ENCODE measurements around the gene SLC47A1. TPM values are rescaled to one million over a fixed set of nuclear protein-coding genes. Genes with fewer than 3 reads are reported as not detected.

SLC47A1 gene, protein sequence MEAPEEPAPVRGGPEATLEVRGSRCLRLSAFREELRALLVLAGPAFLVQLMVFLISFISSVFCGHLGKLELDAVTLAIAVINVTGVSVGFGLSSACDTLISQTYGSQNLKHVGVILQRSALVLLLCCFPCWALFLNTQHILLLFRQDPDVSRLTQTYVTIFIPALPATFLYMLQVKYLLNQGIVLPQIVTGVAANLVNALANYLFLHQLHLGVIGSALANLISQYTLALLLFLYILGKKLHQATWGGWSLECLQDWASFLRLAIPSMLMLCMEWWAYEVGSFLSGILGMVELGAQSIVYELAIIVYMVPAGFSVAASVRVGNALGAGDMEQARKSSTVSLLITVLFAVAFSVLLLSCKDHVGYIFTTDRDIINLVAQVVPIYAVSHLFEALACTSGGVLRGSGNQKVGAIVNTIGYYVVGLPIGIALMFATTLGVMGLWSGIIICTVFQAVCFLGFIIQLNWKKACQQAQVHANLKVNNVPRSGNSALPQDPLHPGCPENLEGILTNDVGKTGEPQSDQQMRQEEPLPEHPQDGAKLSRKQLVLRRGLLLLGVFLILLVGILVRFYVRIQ
- under 1 TPM in 5 of 6 donors, not detected in 1; 0.12 to 0.97 (median 0.73) TPM for total RNA-seq
- polyA plus RNA-seq = under 1 TPM; 0.14 to 0.49 TPM

DNA sequence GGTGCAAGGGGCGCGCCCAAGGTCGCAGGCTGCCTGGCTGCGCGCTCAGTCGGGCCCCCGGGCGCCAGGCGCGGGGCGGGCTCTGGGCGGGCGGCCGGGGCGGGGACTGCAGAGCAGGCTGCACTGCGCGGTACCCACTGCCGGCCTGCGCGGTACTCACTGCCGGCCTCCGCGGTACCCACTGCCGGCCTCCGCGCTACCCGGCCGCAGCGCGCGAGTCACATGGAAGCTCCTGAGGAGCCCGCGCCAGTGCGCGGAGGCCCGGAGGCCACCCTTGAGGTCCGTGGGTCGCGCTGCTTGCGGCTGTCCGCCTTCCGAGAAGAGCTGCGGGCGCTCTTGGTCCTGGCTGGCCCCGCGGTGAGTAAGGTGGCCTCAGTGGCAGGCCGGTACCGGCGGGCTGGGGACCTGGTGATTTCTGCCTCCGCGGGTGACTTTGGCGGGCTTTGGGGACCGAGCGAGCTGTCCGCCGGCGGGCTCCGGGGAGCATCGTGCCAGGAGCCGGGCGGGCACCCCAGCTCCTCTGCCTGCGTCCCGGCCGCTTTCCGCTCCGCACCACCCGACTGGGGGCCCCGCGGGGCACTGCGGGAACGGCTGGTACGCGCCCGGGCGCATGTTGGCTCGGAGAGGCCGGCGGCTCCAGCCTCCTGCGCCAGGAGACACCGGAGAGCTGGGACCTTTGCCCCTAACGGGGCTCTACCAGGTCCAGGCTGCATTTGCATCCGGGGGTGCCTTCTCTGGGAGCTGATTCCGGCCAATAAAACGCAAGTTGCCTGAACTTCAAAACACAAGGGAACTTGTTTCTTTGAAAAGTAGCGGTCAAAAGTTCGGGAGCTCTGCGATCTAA, at the start of gene SLC47A1:
TSS of gene SLC47A1 (plus strand) at position 137 of the 844 bp plus-strand sequence. CDS start at position 223, 86 bp downstream.
- peak within 1 kb of the TSS in 3 of 4 donors; percentile 21 to 48 (median 32) for H3K4me3 ChIP-seq
- peaks cover 0 to 8% (median 0%) of the 10 kb centered on the region in 4 donors for H3K27me3 ChIP-seq
- intact Hi-C loops (cut with DNase I) = loop anchor here in 1 of 3 donors (10.0 kb wide), 1 partner anchor 101 kb away; no protein-coding TSS in a partner anchor
- peaks cover 0 to 8% (median 0%) of the 10 kb centered on the region in 3 donors for H3K4me1 ChIP-seq
- TF ChIP-seq, protein P1, sequence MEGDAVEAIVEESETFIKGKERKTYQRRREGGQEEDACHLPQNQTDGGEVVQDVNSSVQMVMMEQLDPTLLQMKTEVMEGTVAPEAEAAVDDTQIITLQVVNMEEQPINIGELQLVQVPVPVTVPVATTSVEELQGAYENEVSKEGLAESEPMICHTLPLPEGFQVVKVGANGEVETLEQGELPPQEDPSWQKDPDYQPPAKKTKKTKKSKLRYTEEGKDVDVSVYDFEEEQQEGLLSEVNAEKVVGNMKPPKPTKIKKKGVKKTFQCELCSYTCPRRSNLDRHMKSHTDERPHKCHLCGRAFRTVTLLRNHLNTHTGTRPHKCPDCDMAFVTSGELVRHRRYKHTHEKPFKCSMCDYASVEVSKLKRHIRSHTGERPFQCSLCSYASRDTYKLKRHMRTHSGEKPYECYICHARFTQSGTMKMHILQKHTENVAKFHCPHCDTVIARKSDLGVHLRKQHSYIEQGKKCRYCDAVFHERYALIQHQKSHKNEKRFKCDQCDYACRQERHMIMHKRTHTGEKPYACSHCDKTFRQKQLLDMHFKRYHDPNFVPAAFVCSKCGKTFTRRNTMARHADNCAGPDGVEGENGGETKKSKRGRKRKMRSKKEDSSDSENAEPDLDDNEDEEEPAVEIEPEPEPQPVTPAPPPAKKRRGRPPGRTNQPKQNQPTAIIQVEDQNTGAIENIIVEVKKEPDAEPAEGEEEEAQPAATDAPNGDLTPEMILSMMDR (IDR thresholded peaks at IDR 0.05) = no peak
- H3K9me3 ChIP-seq = no peaks in the 10 kb centered on the region
- DNase-seq (peak in 2 of 6 donors; percentile 66 to 73), FAIRE-seq (no peak), ATAC-seq (peak; percentile 58 to 81 (median 81))
- no peak within 1 kb of the TSS for H3K27ac ChIP-seq
- H3K36me3 ChIP-seq = no peaks in the 10 kb centered on the region
- 1 to 2% methylated on average over 63 to 87 of the region's 87 CpGs for WGBS, 2 donors

DNA sequence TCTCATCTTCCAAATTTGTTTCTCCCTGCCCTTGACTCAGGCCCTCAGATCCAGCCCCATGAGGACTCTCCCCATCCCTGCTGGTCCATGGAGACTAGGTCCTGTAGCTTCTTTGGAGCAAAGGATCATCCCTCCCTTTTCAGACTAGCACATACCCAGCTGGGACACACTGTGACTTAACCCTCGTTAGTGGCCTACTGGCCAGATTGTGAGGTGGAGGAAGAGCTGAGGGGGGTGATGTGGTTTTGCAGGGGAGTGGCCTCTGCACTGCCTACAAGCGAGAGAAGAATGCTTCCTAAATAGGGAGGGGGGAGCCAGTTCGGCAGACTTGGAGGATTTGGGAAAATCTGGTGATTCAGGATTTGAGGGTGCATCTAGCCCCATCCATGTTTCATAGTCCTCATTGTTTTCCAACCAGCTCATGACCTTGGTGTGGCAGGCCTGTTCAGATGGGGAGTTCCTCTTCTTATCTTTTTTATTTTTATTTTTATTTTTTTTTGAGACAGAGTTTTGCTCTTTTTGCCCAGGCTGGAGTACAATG, 47.8 kb upstream of the SLC47A1 start:
- Histone ChIP-seq H3K36me3 (no peaks in the 10 kb centered on the region), H3K27ac (no peak overlapping the region), H3K9me3 (no peaks in the 10 kb centered on the region), H3K4me3 (no peak overlapping the region), H3K27me3 (no peaks in the 10 kb centered on the region), H3K4me1 (no peaks in the 10 kb centered on the region)
- ATAC-seq = no peak
- WGBS, 2 donors = 82 to 87% methylated on average over 3 of the region's 3 CpGs
- intact Hi-C loops (cut with DNase I) = no loop called here
- no peak for FAIRE-seq
- TF ChIP-seq, protein P1 (IDR thresholded peaks at IDR 0.05) = no peak
- no peak for DNase-seq

DNA sequence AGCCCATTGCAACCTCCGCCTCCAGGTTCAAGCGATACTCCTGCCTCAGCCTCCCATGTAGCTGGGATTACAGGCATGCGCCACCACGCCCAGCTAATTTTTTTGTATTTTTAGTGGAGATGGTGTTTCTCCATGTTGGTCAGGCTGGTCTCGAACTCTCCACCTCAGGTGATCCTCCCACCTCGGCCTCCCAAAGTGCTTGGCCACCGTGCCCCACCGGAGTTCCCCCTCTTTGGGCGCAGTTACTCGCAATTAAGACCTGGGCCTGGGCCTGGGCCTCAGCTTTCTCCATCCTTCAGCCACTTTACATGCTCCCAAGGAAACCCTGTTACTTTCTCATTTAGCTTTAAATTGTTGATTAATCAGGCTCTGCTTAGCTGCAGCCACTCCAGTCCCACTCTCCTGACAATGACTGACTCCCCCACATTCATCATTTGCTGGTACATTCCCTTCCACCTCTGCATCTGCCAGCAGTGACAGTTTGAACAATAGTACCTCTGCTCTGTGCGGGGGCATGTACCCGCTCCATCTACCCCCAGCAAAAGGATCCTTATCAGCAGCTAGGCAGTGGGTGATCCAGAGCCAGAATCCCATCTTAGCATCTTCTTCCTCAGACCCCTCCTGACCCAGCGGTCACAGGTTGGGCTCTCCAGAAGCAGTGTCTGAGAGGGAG, 47.2 kb upstream of the SLC47A1 start:
- intact Hi-C loops (cut with DNase I) = no loop called here
- DNase-seq = no peak
- ATAC-seq = no peak
- Histone ChIP-seq H3K4me3 (no peak overlapping the region), H3K27ac (no peak overlapping the region), H3K36me3 (no peaks in the 10 kb centered on the region), H3K4me1 (no peaks in the 10 kb centered on the region), H3K9me3 (no peaks in the 10 kb centered on the region), H3K27me3 (no peaks in the 10 kb centered on the region)
- TF ChIP-seq, protein P1 (IDR thresholded peaks at IDR 0.05) = no peak
- 95 to 96% methylated on average over 13 of the region's 13 CpGs for WGBS, 2 donors
- FAIRE-seq = no peak

DNA sequence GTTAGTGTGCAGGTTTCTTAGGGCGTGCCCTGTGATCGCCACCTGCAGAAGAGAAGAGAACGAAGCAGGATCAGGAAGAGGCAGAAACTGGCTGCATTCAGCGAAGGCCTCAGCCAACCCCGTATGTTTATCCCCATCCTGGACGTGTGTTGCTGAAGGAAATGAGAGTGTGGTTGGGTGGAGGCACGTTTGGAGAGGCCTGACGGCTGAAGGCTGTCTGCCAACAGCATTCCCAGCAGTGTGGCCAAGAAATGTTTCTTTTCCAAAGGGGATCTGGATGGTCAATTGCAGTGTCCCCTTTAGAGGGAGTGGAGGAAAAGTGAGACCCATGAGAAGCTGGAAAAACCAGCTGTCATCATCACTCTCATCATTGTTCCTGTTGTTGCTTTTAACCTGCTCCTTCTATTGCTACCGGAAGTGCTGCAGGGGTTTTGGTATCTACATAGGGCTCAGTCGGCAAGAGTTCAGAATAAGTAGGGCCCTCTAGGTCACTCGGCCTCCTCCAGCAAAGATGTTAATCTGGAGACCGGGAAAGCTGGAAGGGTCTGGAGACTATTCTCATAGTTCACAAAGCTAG, 46.5 kb upstream of the SLC47A1 start:
- H3K9me3 ChIP-seq = no peaks in the 10 kb centered on the region
- H3K27me3 ChIP-seq = no peaks in the 10 kb centered on the region
- no peaks in the 10 kb centered on the region for H3K36me3 ChIP-seq
- no peak overlapping the region for H3K27ac ChIP-seq
- 72 to 76% methylated on average over 12 of the region's 12 CpGs for WGBS, 2 donors
- FAIRE-seq (no peak), DNase-seq (no peak), ATAC-seq (no peak)
- H3K4me3 ChIP-seq = no peak overlapping the region
- TF ChIP-seq, protein P1 (IDR thresholded peaks at IDR 0.05) = no peak
- intact Hi-C loops (cut with DNase I) = no loop called here
- H3K4me1 ChIP-seq = no peaks in the 10 kb centered on the region
